ENCODE measurements around the gene KRTAP2-4. TPM values are rescaled to one million over a fixed set of nuclear protein-coding genes. Genes with fewer than 3 reads are reported as not detected.
"Not testable (repeated sequence)": the region's sequence is repeated elsewhere in the genome, so short reads cannot be mapped to it uniquely, and the experiment has no call there.

KRTAP2-4 gene
- total RNA-seq, 4 donors from 2014 or later, result not detected

GRCh38 chr17:41064301-41064700 is 1.4 kb downstream of the KRTAP2-4 start:
- Histone ChIP-seq H3K4me1 (no peaks in the 10 kb centered on the region), H3K27ac (no peak overlapping the region), H3K36me3 (no peaks in the 10 kb centered on the region), H3K27me3 (no peaks in the 10 kb centered on the region), H3K4me3 (no peak overlapping the region), H3K9me3 (no peaks in the 10 kb centered on the region)
- no peak for TF ChIP-seq POLR2A (IDR thresholded peaks at IDR 0.05)
- TF ChIP-seq CTCF (IDR thresholded peaks at IDR 0.05), result no peak
- DNase-seq, result no peak

GRCh38 chr17:41063449-41063848 is 2.2 kb downstream of the KRTAP2-4 start:
- TF ChIP-seq POLR2A (IDR thresholded peaks at IDR 0.05) (no peak), CTCF (IDR thresholded peaks at IDR 0.05) (no peak)
- Histone ChIP-seq H3K9me3 (no peaks in the 10 kb centered on the region), H3K4me1 (no peaks in the 10 kb centered on the region), H3K36me3 (no peaks in the 10 kb centered on the region), H3K27me3 (no peaks in the 10 kb centered on the region), H3K27ac (no peak overlapping the region), H3K4me3 (no peak overlapping the region)
- no peak for DNase-seq

GRCh38 chr17:41061964-41062363 is 3.7 kb downstream of the KRTAP2-4 start:
- Histone ChIP-seq H3K36me3 (no peaks in the 10 kb centered on the region), H3K4me1 (no peaks in the 10 kb centered on the region), H3K27me3 (no peaks in the 10 kb centered on the region), H3K9me3 (no peaks in the 10 kb centered on the region), H3K4me3 (no peak overlapping the region), H3K27ac (no peak overlapping the region)
- no peak for DNase-seq
- TF ChIP-seq CTCF (IDR thresholded peaks at IDR 0.05), result no peak
- no peak for TF ChIP-seq POLR2A (IDR thresholded peaks at IDR 0.05)

- no peak for DNase-seq
- H3K27ac ChIP-seq, result no peak within 1 kb of the TSS
- H3K9me3 ChIP-seq, result no peaks in the 10 kb centered on the region
- H3K36me3 ChIP-seq, result no peaks in the 10 kb centered on the region
- TF ChIP-seq CTCF (IDR thresholded peaks at IDR 0.05) (no peak), POLR2A (IDR thresholded peaks at IDR 0.05) (no peak)
- H3K4me3 ChIP-seq, result no peak within 1 kb of the TSS
- H3K27me3 ChIP-seq, result no peaks in the 10 kb centered on the region
- no peaks in the 10 kb centered on the region for H3K4me1 ChIP-seq
Measured at GRCh38 chr17:41060052-41060604, 5.6 kb downstream of the KRTAP2-4 start, which contains the start of gene KRTAP2-3. Gene KRTAP2-3, minus strand, starts transcription at chr17:41060114. Its CDS starts 64 bp downstream, at chr17:41060050.

GRCh38 chr17:41059276-41060051 is 6.2 kb downstream of the KRTAP2-4 start:
- DNase-seq, H3K9me3 ChIP-seq, H3K27ac ChIP-seq, H3K36me3 ChIP-seq, H3K4me3 ChIP-seq, H3K4me1 ChIP-seq, H3K27me3 ChIP-seq: not testable (repeated sequence)

GRCh38 chr17:41058741-41059140 is 6.9 kb downstream of the KRTAP2-4 start:
- Histone ChIP-seq H3K36me3 (no peaks in the 10 kb centered on the region), H3K27ac (no peak overlapping the region), H3K27me3 (no peaks in the 10 kb centered on the region), H3K9me3 (no peaks in the 10 kb centered on the region), H3K4me3 (no peak overlapping the region), H3K4me1 (no peaks in the 10 kb centered on the region)
- DNase-seq, result no peak
- TF ChIP-seq CTCF (IDR thresholded peaks at IDR 0.05), result no peak
